IMR-90 (cell line): ENCODE data around the gene LEF1. TPM values are rescaled to one million over a fixed set of nuclear protein-coding genes. Genes with fewer than 3 reads are reported as not detected.

Source experiments
- ATAC-seq: fragments of 200-7000 bp; cut with Tn5 transposase; 2 replicates; pipeline ENCODE4 v1.9.1; 2020; ENCODE audit warnings: low read depth, mild to moderate bottlenecking, moderate library complexity
- BruUV-seq: library from RNA; stranded (reverse); fragments of 400-500 nt; replicated peaks from 2 replicates; lab custom pipeline; 2021; lab: Mats Ljungman, UMichigan
- CTCF ChIA-PET: fragments of 300-600 bp; formaldehyde crosslinking; extraction: SDS; loops from one replicate; lab custom pipeline; 2021; ENCODE audit warnings: antibody characterized with exemption; lab: Yijun Ruan, JAX
- POLR2A ChIA-PET: fragments of 300-600 bp; sonication (Branson Sonifier 250); formaldehyde crosslinking; loops from one replicate; lab custom pipeline; 2022; ENCODE audit warnings: antibody characterized with exemption; ENCODE audit not compliant: unreplicated experiment; lab: Charles Lee
- DNase-seq: peaks from one replicate; pipeline ENCODE4 v3.0.0; 2013
- H2AFZ ChIP-seq: replicated peaks from 2 replicates; pipeline ENCODE3; 2013; ENCODE audit warnings: low read length, mild to moderate bottlenecking; ENCODE audit not compliant: poor library complexity
- H2AK5ac ChIP-seq: 2 replicates; pipeline ENCODE4 v1.6.1; 2013; ENCODE audit warnings: low read depth, low read length, inconsistent platforms
- H2AK9ac ChIP-seq: replicated peaks from 2 replicates; pipeline ENCODE3; 2013; ENCODE audit warnings: mild to moderate bottlenecking, low read depth, low read length, moderate library complexity; ENCODE audit not compliant: poor library complexity
- H2BK120ac ChIP-seq: 2 replicates; pipeline ENCODE4 v1.6.1; 2013; ENCODE audit warnings: low read depth, low read length, inconsistent platforms
- H2BK15ac ChIP-seq: 3 replicates; pipeline ENCODE4 v1.6.1; 2013; ENCODE audit warnings: low read depth, low read length, inconsistent platforms
- H2BK20ac ChIP-seq: 2 replicates; pipeline ENCODE4 v1.6.1; 2013; ENCODE audit warnings: low read depth, mild to moderate bottlenecking, inconsistent platforms, low read length, moderate library complexity
- H2BK5ac ChIP-seq: 2 replicates; pipeline ENCODE4 v1.6.1; 2013; ENCODE audit warnings: mild to moderate bottlenecking, low read depth, low read length, inconsistent platforms; ENCODE audit not compliant: poor library complexity, severe bottlenecking
- H3K14ac ChIP-seq: replicated peaks from 2 replicates; pipeline ENCODE4 v1.6.1; 2013; ENCODE audit warnings: low read depth, low read length, inconsistent platforms
- H3K18ac ChIP-seq: 2 replicates; pipeline ENCODE4 v1.6.1; 2013; ENCODE audit warnings: low read depth, low read length, control low read depth
- H3K23ac ChIP-seq: 2 replicates; pipeline ENCODE4 v1.6.1; 2013; ENCODE audit warnings: low read depth, low read length, inconsistent platforms
- H3K27ac ChIP-seq: 2 replicates; pipeline ENCODE4 v1.5.1; 2013; ENCODE audit warnings: mild to moderate bottlenecking, control low read depth, low read length; ENCODE audit not compliant: insufficient read depth
- H3K27me3 ChIP-seq: 2 replicates; pipeline ENCODE4 v1.6.1; 2013; ENCODE audit warnings: low read length; ENCODE audit not compliant: control insufficient read depth, insufficient read depth
- H3K36me3 ChIP-seq: 2 replicates; pipeline ENCODE4 v1.6.1; 2013; ENCODE audit warnings: low read length, mixed read lengths; ENCODE audit not compliant: control insufficient read depth, insufficient read depth
- H3K4ac ChIP-seq: 2 replicates; pipeline ENCODE4 v1.6.1; 2013; ENCODE audit warnings: low read depth, low read length, inconsistent platforms
- H3K4me1 ChIP-seq: 2 replicates; pipeline ENCODE4 v1.6.1; 2013; ENCODE audit warnings: low read length, mixed read lengths; ENCODE audit not compliant: control insufficient read depth, insufficient read depth
- H3K4me2 ChIP-seq: 2 replicates; pipeline ENCODE4 v1.6.1; 2013; ENCODE audit warnings: low read depth, mild to moderate bottlenecking, control low read depth, low read length, moderate library complexity
- H3K4me3 ChIP-seq: 2 replicates; pipeline ENCODE4 v1.5.1; 2013; ENCODE audit warnings: low read depth, mild to moderate bottlenecking, control low read depth, low read length, moderate library complexity; ENCODE audit not compliant: insufficient read depth
- H3K56ac ChIP-seq: 2 replicates; pipeline ENCODE4 v1.6.1; 2013; ENCODE audit warnings: low read length, inconsistent platforms; ENCODE audit not compliant: insufficient read depth; ENCODE audit errors: extremely low read depth
- H3K79me1 ChIP-seq, 2 experiments: 2 replicates each; pipeline ENCODE4 v1.6.1; 2013; ENCODE audit warnings: low read length in 2 of 2, inconsistent platforms in 1 of 2, low read depth in 1 of 2
- H3K9ac ChIP-seq: 2 replicates; pipeline ENCODE4 v1.6.1; 2013; ENCODE audit warnings: low read depth, low read length, control low read depth
- H3K9me1 ChIP-seq: 2 replicates; pipeline ENCODE4 v1.6.1; 2013; ENCODE audit warnings: low read length, inconsistent platforms; ENCODE audit not compliant: insufficient read depth
- H3K9me3 ChIP-seq: 2 replicates; pipeline ENCODE4 v1.6.1; 2013; ENCODE audit warnings: low read length; ENCODE audit not compliant: control insufficient read depth, insufficient read depth
- H4K20me1 ChIP-seq: 2 replicates; pipeline ENCODE4 v1.6.1; 2013; ENCODE audit warnings: low read length, inconsistent platforms; ENCODE audit not compliant: insufficient read depth
- H4K5ac ChIP-seq: 2 replicates; pipeline ENCODE4 v1.6.1; 2013; ENCODE audit warnings: mild to moderate bottlenecking, low read depth, low read length, control low read depth
- H4K8ac ChIP-seq, 2 experiments: 2 replicates each; pipeline ENCODE4 v1.6.1; 2013; ENCODE audit warnings: low read depth in 2 of 2, low read length in 2 of 2, control low read depth in 1 of 2, inconsistent platforms in 1 of 2
- H4K91ac ChIP-seq: 2 replicates; pipeline ENCODE4 v1.6.1; 2013; ENCODE audit warnings: low read depth, low read length, inconsistent platforms; ENCODE audit not compliant: insufficient read depth
- CHD1 ChIP-seq: IDR thresholded peaks from 2 replicates; pipeline ENCODE4 v1.6.1; 2012; ENCODE audit warnings: low read depth, low read length, improper control_type of control experiment
- ELK1 ChIP-seq: fragments of 150-350 bp; IDR thresholded peaks from 2 replicates; pipeline ENCODE4 v1.6.1; 2016; ENCODE audit warnings: low read depth, mild to moderate bottlenecking, low read length, moderate library complexity, borderline replicate concordance
- FOS ChIP-seq: fragments of 150-350 bp; IDR thresholded peaks from 2 replicates; pipeline ENCODE4 v1.6.1; 2016; ENCODE audit warnings: low read depth, low read length
- MAFK ChIP-seq: IDR thresholded peaks from 2 replicates; pipeline ENCODE4 v1.6.1; 2012; ENCODE audit warnings: low read depth, low read length, improper control_type of control experiment
- MAZ ChIP-seq: IDR thresholded peaks from 2 replicates; pipeline ENCODE4 v1.6.1; 2012; ENCODE audit warnings: low read depth, mild to moderate bottlenecking, low read length, improper control_type of control experiment, moderate library complexity, borderline replicate concordance
- MXI1 ChIP-seq: IDR thresholded peaks from 2 replicates; pipeline ENCODE4 v1.6.1; 2012; ENCODE audit warnings: low read depth, mild to moderate bottlenecking, low read length, moderate library complexity, borderline replicate concordance
- NFE2L2 ChIP-seq: fragments of 150-350 bp; IDR thresholded peaks from 2 replicates; pipeline ENCODE4 v1.6.1; 2016; ENCODE audit warnings: low read depth, mild to moderate bottlenecking, low read length
- POLR2A ChIP-seq: IDR thresholded peaks from 2 replicates; pipeline ENCODE4 v1.6.1; 2012; ENCODE audit warnings: mild to moderate bottlenecking, low read depth, low read length
- RAD21 ChIP-seq: IDR thresholded peaks from 2 replicates; pipeline ENCODE4 v1.6.1; 2012; ENCODE audit warnings: low read length, improper control_type of control experiment
- RCOR1 ChIP-seq: IDR thresholded peaks from 2 replicates; pipeline ENCODE4 v1.6.1; 2012; ENCODE audit warnings: mild to moderate bottlenecking, low read length, improper control_type of control experiment; ENCODE audit not compliant: insufficient replicate concordance
- RFX5 ChIP-seq: IDR thresholded peaks from 2 replicates; pipeline ENCODE4 v1.8.0; 2012; ENCODE audit warnings: low read depth, mild to moderate bottlenecking, low read length, moderate library complexity
- SMC3 ChIP-seq: fragments of 150-350 bp; IDR thresholded peaks from 2 replicates; pipeline ENCODE4 v1.6.1; 2016; ENCODE audit warnings: low read depth, mild to moderate bottlenecking, antibody characterized with exemption, low read length, moderate library complexity
- WGBS, 2 experiments: methylation state at CpG; one replicate each; pipeline versions ENCODE4 v1.1.5 to v1.1.7; 2013; ENCODE audit warnings: missing lambda C conversion rate in 2 of 2; ENCODE audit not compliant: insufficient read length in 1 of 2; ENCODE audit errors: extremely low coverage in 2 of 2; 5-methylcytosine and 5-hydroxymethylcytosine counted together
- dilution Hi-C: fragments of 300-500 bp; cut with HindIII; formaldehyde crosslinking; loops from one replicate; pipeline ENCODE4 v1.14.3; 2018; ENCODE audit warnings: low sequenced_read_pairs; ENCODE audit not compliant: unreplicated experiment
- in situ Hi-C: fragments of 300-500 bp; cut with MboI; formaldehyde crosslinking; loops from 3 replicates; pipeline ENCODE4 v1.14.3; 2019; ENCODE audit warnings: low sequenced_read_pairs, inconsistent platforms, mixed read lengths
- intact Hi-C: fragments of 100-400 bp; cut with micrococcal nuclease; formaldehyde crosslinking; loops from 2 replicates; pipeline ENCODE4 v1.10.0; 2022
- polyA plus RNA-seq, 3 experiments: library from polyadenylated mRNA; depleted of rRNA; stranded (reverse); fragments of >200 nt; gene quantifications; 2 replicates each; pipeline ENCODE4 v1.2.3, GENCODE V29; 2012; ENCODE audit warnings: low replicate concordance in 1 of 3
- total RNA-seq: library from RNA; depleted of rRNA; stranded (reverse); fragments of >200 nt; gene quantifications from 2 replicates; pipeline ENCODE4 v1.2.3, GENCODE V29; 2012
- TF ChIP-seq, protein P1 (sequence below): fragments of 150-350 bp; IDR thresholded peaks from 2 replicates; pipeline ENCODE4 v1.6.1; 2017; ENCODE audit warnings: mild to moderate bottlenecking, antibody characterized with exemption, low read length, low read depth
- TF ChIP-seq, protein P2 (sequence below): conservative IDR thresholded peaks from 2 replicates; pipeline ENCODE4 v1.5.1; 2012; ENCODE audit warnings: mild to moderate bottlenecking, low read depth, low read length, improper control_type of control experiment

LEF1 gene
- total and polyA plus RNA-seq, 2 of the 4 experiments (the other 2 are of a cell fraction): 1.7 to 1.8 TPM

DNA sequence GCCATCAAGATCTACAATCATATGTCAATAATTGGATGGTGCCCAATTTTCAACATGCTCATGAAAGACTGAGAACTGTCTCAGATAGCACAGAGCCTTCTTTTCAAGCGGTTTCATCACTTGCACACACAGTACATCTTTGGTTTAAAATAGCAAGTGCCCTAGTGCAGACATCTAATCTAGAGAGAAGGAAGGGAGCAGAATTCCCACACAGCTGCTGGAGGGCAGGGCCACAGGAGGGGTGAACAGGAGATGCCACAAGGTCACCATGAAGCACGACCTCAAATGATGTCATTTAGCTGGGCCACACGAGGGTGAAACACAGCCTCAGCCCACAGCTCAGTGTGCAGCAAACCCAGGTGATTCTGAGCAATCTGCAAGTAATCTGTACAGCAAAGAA, 24.3 kb downstream of the LEF1 start:
- Histone ChIP-seq H3K27ac (no peak overlapping the region), H3K4me1 (no peaks in the 10 kb centered on the region), H3K14ac (no peak overlapping the region), H3K18ac (no peak overlapping the region), H2BK15ac (no peak overlapping the region), H4K91ac (no peak overlapping the region), H2BK120ac (no peak overlapping the region), H4K20me1 (no peaks in the 10 kb centered on the region), H4K8ac (no peak overlapping the region), H3K9me1 (no peaks in the 10 kb centered on the region), H3K23ac (no peak overlapping the region), H3K4me3 (no peak overlapping the region), H3K4me2 (no peak overlapping the region), H2AFZ (no peak overlapping the region), H3K36me3 (no peaks in the 10 kb centered on the region), H3K56ac (no peak overlapping the region), H3K79me1 (no peaks in the 10 kb centered on the region), H4K5ac (no peak overlapping the region), H3K4ac (no peak overlapping the region), H3K27me3 (peaks cover 4% of the 10 kb centered on the region), H2AK5ac (no peak overlapping the region), H3K9ac (no peak overlapping the region), H3K9me3 (no peaks in the 10 kb centered on the region), H2BK5ac (no peak overlapping the region), H2BK20ac (no peak overlapping the region), H2AK9ac (no peak overlapping the region)
- WGBS, 2 experiments: no CpG with 5 or more reads among the region's 3 CpGs
- intact Hi-C loops: no loop called here
- DNase-seq: no peak
- no peak for ATAC-seq
- CTCF ChIA-PET: no interaction called here
- POLR2A ChIA-PET: no interaction called here
- TF ChIP-seq MAZ: no peak
- no peak for TF ChIP-seq POLR2A
- TF ChIP-seq ELK1: no peak
- no peak for TF ChIP-seq CHD1
- TF ChIP-seq RAD21: no peak
- TF ChIP-seq FOS: no peak
- TF ChIP-seq, protein P1, sequence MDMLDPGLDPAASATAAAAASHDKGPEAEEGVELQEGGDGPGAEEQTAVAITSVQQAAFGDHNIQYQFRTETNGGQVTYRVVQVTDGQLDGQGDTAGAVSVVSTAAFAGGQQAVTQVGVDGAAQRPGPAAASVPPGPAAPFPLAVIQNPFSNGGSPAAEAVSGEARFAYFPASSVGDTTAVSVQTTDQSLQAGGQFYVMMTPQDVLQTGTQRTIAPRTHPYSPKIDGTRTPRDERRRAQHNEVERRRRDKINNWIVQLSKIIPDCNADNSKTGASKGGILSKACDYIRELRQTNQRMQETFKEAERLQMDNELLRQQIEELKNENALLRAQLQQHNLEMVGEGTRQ: no peak
- TF ChIP-seq NFE2L2: no peak
- TF ChIP-seq, protein P2, sequence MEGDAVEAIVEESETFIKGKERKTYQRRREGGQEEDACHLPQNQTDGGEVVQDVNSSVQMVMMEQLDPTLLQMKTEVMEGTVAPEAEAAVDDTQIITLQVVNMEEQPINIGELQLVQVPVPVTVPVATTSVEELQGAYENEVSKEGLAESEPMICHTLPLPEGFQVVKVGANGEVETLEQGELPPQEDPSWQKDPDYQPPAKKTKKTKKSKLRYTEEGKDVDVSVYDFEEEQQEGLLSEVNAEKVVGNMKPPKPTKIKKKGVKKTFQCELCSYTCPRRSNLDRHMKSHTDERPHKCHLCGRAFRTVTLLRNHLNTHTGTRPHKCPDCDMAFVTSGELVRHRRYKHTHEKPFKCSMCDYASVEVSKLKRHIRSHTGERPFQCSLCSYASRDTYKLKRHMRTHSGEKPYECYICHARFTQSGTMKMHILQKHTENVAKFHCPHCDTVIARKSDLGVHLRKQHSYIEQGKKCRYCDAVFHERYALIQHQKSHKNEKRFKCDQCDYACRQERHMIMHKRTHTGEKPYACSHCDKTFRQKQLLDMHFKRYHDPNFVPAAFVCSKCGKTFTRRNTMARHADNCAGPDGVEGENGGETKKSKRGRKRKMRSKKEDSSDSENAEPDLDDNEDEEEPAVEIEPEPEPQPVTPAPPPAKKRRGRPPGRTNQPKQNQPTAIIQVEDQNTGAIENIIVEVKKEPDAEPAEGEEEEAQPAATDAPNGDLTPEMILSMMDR: no peak
- TF ChIP-seq RFX5: no peak
- no peak for TF ChIP-seq SMC3
- TF ChIP-seq RCOR1: no peak
- TF ChIP-seq MAFK: no peak
- no peak for TF ChIP-seq MXI1
- dilution Hi-C loops: no loop called here
- no TSS peak for BruUV-seq
- in situ Hi-C loops: no loop called here
